GM18520 (cell line): ENCODE results near the gene DOK1.

ENCODE experiments used
- ATAC-seq: cut with Tn5 transposase; IDR thresholded peaks from one replicate; pipeline ENCODE4 v1.9.1; 2021; ENCODE audit not compliant: unreplicated experiment

Gene DOK1

GRCh38 chr2:74525717-74526648 lies 28.5 kb upstream of the DOK1 start, which contains the start of gene DQX1:
DQX1 (minus strand) TSS chr2:74526231; CDS start chr2:74525729, 502 bp downstream.
- ATAC-seq, result no peak

DNA sequence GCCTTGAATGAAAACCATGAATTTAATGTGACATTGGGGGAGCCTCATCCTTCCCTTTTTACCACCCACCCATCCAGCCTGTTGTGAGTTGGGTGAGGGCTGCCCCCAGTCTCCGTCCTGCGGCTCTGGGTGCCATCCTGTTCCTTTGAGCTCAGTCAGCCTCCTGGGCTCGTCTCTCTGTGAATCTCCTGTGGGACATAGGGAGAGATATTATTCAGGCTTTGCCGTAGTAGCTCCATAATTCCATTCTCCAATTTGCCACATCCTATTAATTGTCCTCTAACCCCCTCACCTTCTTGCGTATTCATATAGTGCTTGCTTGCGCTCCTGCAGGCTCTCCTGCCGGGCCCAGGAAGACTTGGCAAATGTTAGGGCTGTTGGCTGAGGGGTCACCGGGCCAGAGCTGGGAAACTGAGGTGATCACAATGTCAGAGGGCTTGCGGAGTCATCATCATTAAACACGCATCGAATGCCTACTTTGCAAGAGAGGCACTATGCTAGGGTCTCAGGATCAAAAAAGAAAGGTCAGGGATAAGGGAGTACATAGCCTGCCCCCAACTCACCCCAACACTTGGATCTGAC lies 27.8 kb upstream of the DOK1 start:
- ATAC-seq, result no peak

DNA sequence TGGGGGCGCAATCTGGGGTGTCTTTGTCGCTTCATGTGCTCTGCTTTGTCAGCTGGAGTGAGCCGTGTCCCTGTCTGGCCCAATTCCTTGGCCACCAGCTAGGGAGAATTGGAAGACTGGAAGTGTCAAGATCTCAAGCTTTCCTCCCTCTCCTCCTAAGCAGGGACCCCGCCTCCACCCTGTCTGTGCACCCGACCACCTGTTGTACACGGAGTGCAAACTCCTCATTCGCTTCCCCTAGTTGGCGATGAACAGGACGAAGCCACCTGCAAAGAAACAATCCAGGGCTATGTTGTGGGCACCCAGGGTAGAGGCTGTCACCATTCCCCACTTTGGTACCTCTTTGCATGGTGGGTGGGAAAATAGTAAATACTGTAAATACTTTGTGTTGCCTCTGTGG lies 26.8 kb upstream of the DOK1 start:
- no peak for ATAC-seq

DNA sequence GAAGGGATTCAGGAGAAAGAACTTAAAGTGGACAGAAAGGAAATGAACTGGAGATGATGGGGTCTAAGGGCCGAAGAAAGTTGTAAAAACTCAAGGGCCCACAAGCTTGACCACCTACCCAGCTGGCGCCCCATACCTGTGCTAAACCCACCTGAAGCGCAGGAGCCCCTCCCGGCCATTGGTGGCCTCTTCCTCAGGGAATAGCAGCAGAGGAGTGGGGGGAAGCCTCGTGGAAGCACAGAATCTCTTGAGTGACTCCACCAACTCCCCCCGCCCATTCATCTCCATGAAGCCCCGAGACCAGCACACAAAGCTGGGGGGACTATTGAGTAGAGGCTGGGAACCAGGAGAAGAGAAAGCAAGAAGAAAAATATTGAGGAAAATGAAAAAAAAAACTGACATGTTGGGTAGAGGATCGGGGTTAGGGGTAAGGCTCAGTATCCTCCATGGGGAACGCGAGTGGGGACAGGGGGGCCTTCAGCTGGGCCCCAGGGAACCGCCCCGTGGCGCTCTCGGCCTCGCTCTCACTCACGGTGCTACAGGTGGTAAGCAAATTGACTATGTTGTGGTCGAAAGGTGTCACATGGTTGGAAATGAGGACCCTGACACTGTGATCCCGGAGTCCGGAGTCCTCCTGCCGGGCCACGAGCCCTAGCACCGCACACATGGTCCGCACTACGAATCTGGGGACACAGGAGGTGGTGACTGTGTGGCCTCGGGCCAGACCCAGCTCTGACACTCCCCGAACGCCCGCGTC lies 25.7 kb upstream of the DOK1 start:
- ATAC-seq, result no peak

- peak; percentile 73 for ATAC-seq
Measured at GRCh38 chr2:74529357-74530238, 24.9 kb upstream of the DOK1 start, which contains the start of the genes AUP1 and HTRA2. AUP1 (minus strand) TSS chr2:74529706; CDS start chr2:74529629, 77 bp downstream. HTRA2 (plus strand) TSS chr2:74529933; CDS start chr2:74530007, 74 bp downstream.

- peak; percentile 31 for ATAC-seq
Measured at GRCh38 chr2:74530239-74531187, 24.0 kb upstream of the DOK1 start.

GRCh38 chr2:74531666-74532065 lies 22.9 kb upstream of the DOK1 start:
- ATAC-seq, result no peak

- ATAC-seq, result no peak
Measured at GRCh38 chr2:74532222-74532621, 22.3 kb upstream of the DOK1 start.

DNA sequence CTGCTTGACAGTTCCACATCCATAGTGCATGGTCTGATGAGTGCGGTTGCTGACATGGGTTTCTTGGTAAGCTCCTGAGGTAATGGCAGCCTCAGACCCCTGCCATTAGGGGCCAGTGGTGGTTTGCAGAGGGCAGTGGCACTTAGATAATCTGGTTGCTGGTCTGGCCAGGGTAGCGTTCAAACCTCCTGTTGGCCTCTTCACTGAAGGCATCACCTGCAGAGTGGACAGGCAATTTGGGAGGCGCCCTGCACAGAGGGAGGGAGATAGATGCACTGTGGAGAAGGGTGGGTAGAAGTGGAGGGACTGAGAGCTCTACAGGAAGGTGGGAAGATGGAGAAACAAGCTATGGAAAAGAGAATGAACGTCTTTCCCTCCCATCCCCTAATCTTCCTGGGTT lies 21.1 kb upstream of the DOK1 start:
- no peak for ATAC-seq

DNA sequence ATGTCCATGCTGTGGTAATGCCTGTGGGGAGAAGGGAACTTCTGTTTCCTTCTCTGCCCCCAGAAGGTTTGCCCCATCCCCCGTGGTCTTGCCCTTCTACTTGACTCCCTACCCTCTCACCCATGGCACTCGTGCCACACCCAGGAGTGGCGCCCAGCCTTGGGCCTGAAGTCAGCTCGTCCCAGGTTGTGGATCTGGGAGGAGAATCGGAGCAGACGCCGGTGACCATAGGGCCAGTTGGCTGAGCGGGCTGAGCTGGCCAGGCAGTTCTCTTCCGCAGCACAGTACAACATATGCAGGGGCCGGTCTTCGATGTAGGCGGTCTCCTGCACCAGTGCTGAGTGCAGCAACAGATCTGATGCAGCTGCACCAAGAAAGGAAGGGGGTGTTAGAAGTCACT lies 20.1 kb upstream of the DOK1 start:
- no peak for ATAC-seq

DNA sequence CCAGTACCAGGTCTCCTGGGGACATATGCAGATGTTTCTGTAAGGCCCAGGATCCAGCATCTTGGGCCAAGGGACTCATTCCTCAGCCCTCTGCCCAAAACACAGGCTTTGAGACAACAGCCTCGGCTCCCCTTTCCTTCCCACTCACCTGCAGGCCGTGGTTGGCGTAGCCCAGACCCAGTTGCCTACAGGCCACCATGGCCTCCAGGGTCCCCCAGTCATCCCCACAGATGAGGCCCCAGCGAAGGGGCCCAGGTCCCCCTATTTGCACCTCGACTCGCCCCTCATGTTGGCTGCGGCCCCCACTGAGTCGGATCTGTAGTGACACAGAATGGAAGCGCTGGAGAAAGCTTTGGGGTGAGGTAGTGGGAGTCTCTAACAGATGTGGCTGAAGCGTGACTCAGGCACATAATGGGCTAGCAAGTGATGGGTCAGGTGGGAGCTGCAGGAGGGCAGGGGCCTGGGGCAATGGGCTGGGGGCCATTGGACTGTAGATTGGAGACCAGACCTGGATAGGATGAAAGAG lies 19.0 kb upstream of the DOK1 start:
- ATAC-seq, result no peak

DNA sequence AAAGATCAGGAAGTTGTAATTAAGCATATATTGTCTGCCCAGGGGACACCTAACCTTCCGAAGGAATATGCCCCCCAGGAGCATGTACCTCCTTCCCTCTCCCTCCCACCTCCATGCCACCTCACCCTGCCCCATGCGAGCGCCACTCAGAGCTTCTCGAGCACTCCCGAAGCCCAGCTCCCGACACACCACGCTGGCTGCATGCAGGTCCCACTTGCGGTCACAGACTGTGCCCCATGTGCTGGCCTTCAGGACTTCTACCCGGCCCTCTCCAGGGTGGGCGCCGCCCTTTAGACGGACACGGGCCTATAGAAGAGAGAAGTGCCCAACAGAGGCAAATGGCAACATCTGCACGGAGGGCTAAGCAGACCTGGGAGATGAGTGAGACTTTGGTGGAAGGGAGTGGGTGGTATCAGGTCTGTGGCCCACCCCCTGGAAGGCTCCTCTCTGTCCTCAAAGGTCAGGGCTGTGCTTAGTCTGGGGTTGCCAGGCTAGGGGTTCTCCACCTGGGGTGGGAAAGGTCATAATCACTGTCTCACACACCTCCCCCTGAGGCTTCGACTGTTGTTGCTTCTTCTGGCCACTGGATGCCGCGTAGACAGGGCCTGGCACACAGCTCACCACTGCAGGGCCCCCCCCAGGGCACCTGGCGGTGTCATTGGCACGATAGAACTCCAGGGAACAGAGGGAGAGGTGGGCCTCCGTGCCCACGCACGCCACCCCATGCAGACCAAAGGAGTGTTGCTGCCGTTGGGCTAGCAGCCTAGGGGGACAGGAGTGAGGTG lies 18.2 kb upstream of the DOK1 start:
- no peak for ATAC-seq

- ATAC-seq, result no peak
Measured at GRCh38 chr2:74537140-74537539, 17.4 kb upstream of the DOK1 start.

- no peak for ATAC-seq
Measured at GRCh38 chr2:74538881-74539339, 15.6 kb upstream of the DOK1 start.

GRCh38 chr2:74540291-74540690 lies 14.2 kb upstream of the DOK1 start:
- ATAC-seq, result no peak

DNA sequence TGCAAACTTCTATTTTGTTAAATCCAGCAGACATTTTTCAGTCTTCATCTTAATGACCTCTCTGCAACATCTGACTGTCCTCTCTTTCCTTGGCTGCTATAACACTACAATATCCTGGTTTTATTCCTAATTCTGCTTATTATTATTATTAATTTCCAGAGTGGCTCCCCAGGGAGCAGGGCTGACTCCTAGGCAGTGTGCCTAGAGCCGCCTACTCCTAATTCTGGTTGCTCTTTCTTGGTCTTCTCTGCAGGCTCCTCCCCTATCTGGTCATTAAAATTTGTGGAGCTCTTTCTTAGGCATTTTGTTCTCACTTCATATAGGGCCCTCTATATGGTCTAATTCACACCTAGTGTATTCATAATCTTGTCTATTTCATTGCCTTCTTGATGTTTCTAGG lies 11.5 kb upstream of the DOK1 start:
- no peak for ATAC-seq

DNA sequence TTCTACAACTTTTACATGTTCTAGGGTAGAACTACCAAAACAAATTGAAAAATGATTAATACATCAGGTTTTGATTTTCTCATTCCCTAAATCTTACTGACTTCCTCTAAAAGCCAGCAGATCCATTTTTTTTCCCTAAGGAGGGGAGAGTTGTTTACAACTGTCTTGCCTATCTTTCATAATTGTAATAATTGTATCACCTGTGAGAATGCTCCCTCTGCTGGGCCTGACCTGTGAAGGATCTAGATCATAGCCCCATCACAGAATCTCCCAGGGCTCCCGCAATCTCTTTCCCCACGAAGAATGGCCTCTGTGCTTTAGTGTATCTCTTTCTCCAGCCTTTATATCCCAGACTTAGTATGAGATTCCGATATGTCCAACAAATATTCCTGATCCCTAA lies 9.9 kb upstream of the DOK1 start:
- no peak for ATAC-seq

DNA sequence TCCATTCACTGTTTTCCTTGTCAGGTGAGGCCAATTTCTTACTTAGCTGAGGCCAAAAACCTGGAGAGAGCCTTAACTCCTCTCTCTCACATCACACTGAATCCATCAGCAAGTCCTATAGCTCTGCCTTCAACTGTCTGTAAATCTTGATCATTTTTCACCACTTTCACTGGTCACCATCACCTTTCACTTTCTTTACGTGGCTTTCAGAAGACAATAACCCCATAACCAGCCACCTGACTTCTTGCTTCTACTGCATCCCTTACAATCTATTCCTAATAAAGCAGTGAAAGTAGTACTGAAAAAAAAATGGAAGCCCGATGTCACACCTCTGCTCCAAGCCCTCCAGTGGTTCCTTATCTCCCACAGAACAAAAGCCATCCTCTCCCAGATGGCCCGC lies 8.5 kb upstream of the DOK1 start:
- no peak for ATAC-seq
